ENCODE measurements around the gene JAZF1. TPM values are rescaled to one million over a fixed set of nuclear protein-coding genes. Genes with fewer than 3 reads are reported as not detected.

JAZF1 gene
- total and polyA plus RNA-seq, 10 of the 15 experiments (the other 5 are each of a cell fraction or from before 2014, with no cell fraction given) = 0.04 to 0.82 (median 0.15) TPM; not detected in 3

DNA sequence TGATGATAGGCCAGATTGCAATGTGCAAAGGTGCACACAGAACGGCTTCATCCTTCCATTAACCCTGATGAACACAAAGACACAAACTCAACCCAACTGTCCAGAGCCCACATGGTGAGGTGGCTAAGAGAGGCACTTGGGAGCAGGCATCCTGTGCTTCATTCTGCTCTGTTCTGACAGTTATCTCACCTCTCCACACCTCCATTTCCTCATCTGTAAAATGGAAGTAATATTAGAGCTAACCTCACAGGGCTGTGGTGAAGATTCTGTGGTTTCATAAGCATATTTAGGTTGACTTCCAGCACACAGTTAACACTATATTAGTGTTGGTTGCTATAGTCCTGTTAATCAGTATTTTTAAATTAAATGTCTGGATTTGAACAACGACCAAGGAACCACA lies 314.3 kb downstream of the JAZF1 start:
- ChIA-PET POLR2A (no interaction called here), RAD21 (ENCODE audit: unreplicated experiment) (no interaction called here), SMC1A (ENCODE audit: uncharacterized antibody, unreplicated experiment) (interaction anchor here (0.5 kb wide), 1 partner anchor 1052 kb away, joined by 3 read pairs; no protein-coding TSS in a partner anchor), CTCF (interaction anchor here (1.0 kb wide), 1 partner anchor 18 kb away, joined by 3 read pairs; no protein-coding TSS in a partner anchor)
- in situ Hi-C loops (cut with MboI) (no loop called here), intact Hi-C loops (cut with micrococcal nuclease; ENCODE audit: unreplicated experiment) (no loop called here)
- no TSS peak for BruUV-seq (replicated peaks)
- H3K4me3 ChIP-seq = no peak overlapping the region
- WGBS (ENCODE audit: insufficient coverage, insufficient replicate concordance, low lambda C conversion rate, missing lambda C conversion rate) = 31% methylated on average over 2 of the region's 2 CpGs
- no peaks in the 10 kb centered on the region for H4K20me1 ChIP-seq (ENCODE audit: control insufficient read depth, insufficient read depth)
- H3K9ac ChIP-seq (ENCODE audit: control insufficient read depth, insufficient read depth, low read length) = no peak overlapping the region
- no peak for DNase-seq (ENCODE audit: low read depth, low spot score)
- H3K79me2 ChIP-seq (ENCODE audit: control insufficient read depth, insufficient read depth, low read length) = no peaks in the 10 kb centered on the region
- TF ChIP-seq TAF1 (IDR thresholded peaks at IDR 0.05; ENCODE audit: borderline replicate concordance, low read depth, low read length) (no peak), ZBTB4 (CRISPR knock-in tag; IDR thresholded peaks at IDR 0.05) (no peak), BHLHE40 (IDR thresholded peaks at IDR 0.05; ENCODE audit: borderline replicate concordance in 1 of 2, low read depth in 2 of 2, low read length in 1 of 2) (no peak), BMI1 (IDR thresholded peaks at IDR 0.05; ENCODE audit: borderline replicate concordance) (no peak), ZBTB33 (IDR thresholded peaks at IDR 0.05) (no peak), IRF3 (IDR thresholded peaks at IDR 0.05) (no peak), ZNF24 (IDR thresholded peaks at IDR 0.05) (no peak), CEBPB (IDR thresholded peaks at IDR 0.05; ENCODE audit: borderline replicate concordance in 1 of 2, low read depth in 2 of 2, low read length in 2 of 2) (no peak), NR2F1 (conservative IDR thresholded peaks at IDR 0.05) (no peak), NFYA (IDR thresholded peaks at IDR 0.05; ENCODE audit: borderline replicate concordance, low read depth, low read length) (no peak), RB1 (IDR thresholded peaks at IDR 0.05; ENCODE audit: borderline replicate concordance) (no peak), MYB (IDR thresholded peaks at IDR 0.05; ENCODE audit: borderline replicate concordance, low read depth, low read length) (no peak), POU2F2 (IDR thresholded peaks at IDR 0.05; ENCODE audit: borderline replicate concordance, low read depth, low read length) (no peak), SPI1 (IDR thresholded peaks at IDR 0.05; ENCODE audit: borderline replicate concordance, insufficient read depth, low read depth, low read length) (no peak)
- no peak; the same call in 2 of the 3 replicates for ATAC-seq
- H3K27ac ChIP-seq (ENCODE audit: control insufficient read depth, insufficient read depth) = no peak overlapping the region
- H2AFZ ChIP-seq (ENCODE audit: control insufficient read depth, low read depth, low read length) = no peak overlapping the region
- no peaks in the 10 kb centered on the region for H3K9me3 ChIP-seq (replicated peaks; ENCODE audit: control insufficient read depth, insufficient read depth, low read length)
- no peaks in the 10 kb centered on the region for H3K36me3 ChIP-seq (ENCODE audit: control insufficient read depth in 2 of 2, insufficient read depth in 2 of 2, low read length in 1 of 2)
- no peaks in the 10 kb centered on the region for H3K4me1 ChIP-seq (ENCODE audit: control insufficient read depth, insufficient read depth, low read length)
- no peaks in the 10 kb centered on the region; a peak in 2 of 4 replicates for H3K27me3 ChIP-seq (replicated peaks in 1 of 2; ENCODE audit: control insufficient read depth in 2 of 2, insufficient read depth in 2 of 2, low read length in 1 of 2)
- no peak for FAIRE-seq
- H3K4me2 ChIP-seq (ENCODE audit: control insufficient read depth, insufficient read depth) = no peak overlapping the region
